H1 (cell line): Measurements from ENCODE around the gene MEN1. TPM values are rescaled to one million over a fixed set of nuclear protein-coding genes. Genes with fewer than 3 reads are reported as not detected.

Source experiments
- CTCF ChIA-PET: fragments of 300-600 bp; sonication (Branson Sonifier 250); formaldehyde crosslinking; loops from one replicate; lab custom pipeline; 2021; ENCODE audit not compliant: partially characterized antibody; lab: Charles Lee
- POLR2A ChIA-PET: fragments of 300-600 bp; sonication (Branson Sonifier 250); formaldehyde crosslinking; loops from one replicate; lab custom pipeline; 2021; ENCODE audit warnings: inconsistent platforms; ENCODE audit not compliant: partially characterized antibody; lab: Charles Lee
- DNase-seq, 2 experiments: peaks; one replicate each; pipeline versions ENCODE4 v3.0.0 to v3.0.0-alpha.2; 2010 to 2022; ENCODE audit warnings: low spot score in 2 of 2, low read depth in 1 of 2, mixed read lengths in 1 of 2
- FAIRE-seq: peaks from 2 replicates; lab custom pipeline; 2011; peaks lifted over from hg19 to GRCh38; lab: Jason Lieb, UNC
- H2AFZ ChIP-seq: 2 replicates; pipeline ENCODE4 v1.8.1; 2012; ENCODE audit warnings: low read length, inconsistent platforms
- H2AK5ac ChIP-seq: 2 replicates; pipeline ENCODE4 v1.6.1; 2013; ENCODE audit warnings: low read depth, low read length
- H2BK120ac ChIP-seq: replicated peaks from 2 replicates; pipeline ENCODE3; 2013; ENCODE audit warnings: low read depth, low read length, inconsistent platforms
- H2BK12ac ChIP-seq: 2 replicates; pipeline ENCODE4 v1.6.1; 2013; ENCODE audit warnings: low read depth, low read length
- H2BK15ac ChIP-seq: 2 replicates; pipeline ENCODE4 v1.6.1; 2013; ENCODE audit warnings: low read length
- H2BK20ac ChIP-seq: 2 replicates; pipeline ENCODE4 v1.6.1; 2013; ENCODE audit warnings: low read length
- H2BK5ac ChIP-seq: 2 replicates; pipeline ENCODE4 v1.6.1; 2013; ENCODE audit warnings: low read depth, low read length
- H3K14ac ChIP-seq: 2 replicates; pipeline ENCODE4 v1.6.1; 2013; ENCODE audit warnings: inconsistent platforms; ENCODE audit not compliant: insufficient read length
- H3K18ac ChIP-seq: 2 replicates; pipeline ENCODE4 v1.6.1; 2013; ENCODE audit warnings: low read length; ENCODE audit errors: extremely low read depth
- H3K23ac ChIP-seq: 2 replicates; pipeline ENCODE4 v1.6.1; 2013; ENCODE audit warnings: inconsistent platforms; ENCODE audit not compliant: insufficient read length
- H3K23me2 ChIP-seq: 2 replicates; pipeline ENCODE4 v1.6.1; 2013; ENCODE audit warnings: low read depth, low read length
- H3K27ac ChIP-seq: 2 replicates; pipeline ENCODE4 v1.6.1; 2011; ENCODE audit warnings: low read depth, low read length, inconsistent platforms
- H3K27me3 ChIP-seq, 4 experiments: replicated peaks in 1 of 4; 1 replicate in 1 of 4; 2 replicates in 3 of 4; pipeline versions ENCODE4 v1.6.1 to v1.8.1; 2011 to 2013; ENCODE audit warnings: low read length in 3 of 4, mild to moderate bottlenecking in 3 of 4, inconsistent platforms in 2 of 4, mixed read lengths in 2 of 4, moderate library complexity in 1 of 4; ENCODE audit not compliant: control insufficient read depth in 3 of 4, insufficient read depth in 3 of 4; ENCODE audit errors: extremely low read depth in 1 of 4
- H3K36me3 ChIP-seq, 4 experiments: 2 replicates each; pipeline versions ENCODE4 v1.6.1 to v1.8.1; 2011 to 2013; ENCODE audit warnings: mild to moderate bottlenecking in 4 of 4, low read length in 3 of 4, moderate library complexity in 2 of 4, control low read depth in 1 of 4, inconsistent platforms in 1 of 4; ENCODE audit not compliant: insufficient read depth in 4 of 4, control insufficient read depth in 2 of 4
- H3K4ac ChIP-seq: replicated peaks from 2 replicates; pipeline ENCODE3; 2013; ENCODE audit warnings: low read length, low read depth, mixed read lengths, inconsistent platforms; ENCODE audit not compliant: insufficient read length
- H3K4me1 ChIP-seq, 4 experiments: replicated peaks in 1 of 4; 1 replicate in 1 of 4; 2 replicates in 3 of 4; pipeline versions ENCODE4 v1.6.1 to v1.8.1; 2011 to 2013; ENCODE audit warnings: low read length in 3 of 4, inconsistent platforms in 2 of 4, mixed read lengths in 1 of 4; ENCODE audit not compliant: insufficient read depth in 4 of 4, control insufficient read depth in 3 of 4
- H3K4me2 ChIP-seq, 2 experiments: 2 replicates each; pipeline versions ENCODE4 v1.6.1 to v1.8.1; 2011 to 2013; ENCODE audit warnings: low read depth in 2 of 2, low read length in 2 of 2, control low read depth in 1 of 2, inconsistent platforms in 1 of 2, mild to moderate bottlenecking in 1 of 2; ENCODE audit not compliant: insufficient read depth in 1 of 2
- H3K4me3 ChIP-seq, 4 experiments: fragments of 200-600, 300-600 bp in 1 of 4; sonication (generic), shearing (Covaris generic), sonication (Bioruptor Twin) in 1 of 4; 2 replicates each; pipeline versions ENCODE4 v1.5.1 to v1.8.1; 2011 to 2016; ENCODE audit warnings: low read length in 4 of 4, low read depth in 3 of 4, control low read depth in 2 of 4, inconsistent platforms in 2 of 4, mild to moderate bottlenecking in 2 of 4, mixed read lengths in 1 of 4, moderate library complexity in 1 of 4; ENCODE audit not compliant: insufficient read depth in 2 of 4; ENCODE audit errors: extremely low read depth in 1 of 4
- H3K56ac ChIP-seq: replicated peaks from 2 replicates; pipeline ENCODE3; 2013; ENCODE audit warnings: low read depth, mild to moderate bottlenecking, mixed read lengths, low read length, inconsistent platforms; ENCODE audit not compliant: insufficient read length
- H3K79me1 ChIP-seq: 2 replicates; pipeline ENCODE4 v1.6.1; 2013; ENCODE audit warnings: low read depth, low read length, control low read depth
- H3K79me2 ChIP-seq, 2 experiments: 2 replicates each; pipeline versions ENCODE4 v1.6.1 to v1.8.1; 2012 to 2013; ENCODE audit warnings: low read length in 2 of 2, mild to moderate bottlenecking in 2 of 2, inconsistent platforms in 1 of 2; ENCODE audit not compliant: insufficient read depth in 2 of 2, control insufficient read depth in 1 of 2
- H3K9ac ChIP-seq, 4 experiments: replicated peaks in 1 of 4; 1 replicate in 1 of 4; 2 replicates in 3 of 4; pipeline versions ENCODE4 v1.6.1 to v1.8.1; 2011 to 2013; ENCODE audit warnings: low read depth in 3 of 4, low read length in 3 of 4, control low read depth in 2 of 4, mild to moderate bottlenecking in 2 of 4, moderate library complexity in 2 of 4, inconsistent platforms in 1 of 4; ENCODE audit errors: extremely low read depth in 1 of 4
- H3K9me3 ChIP-seq, 2 experiments: 2 replicates each; pipeline versions ENCODE4 v1.6.1 to v1.8.1; 2012 to 2013; ENCODE audit warnings: mild to moderate bottlenecking in 2 of 2, moderate library complexity in 2 of 2, control low read depth in 1 of 2, inconsistent platforms in 1 of 2, low read depth in 1 of 2, low read length in 1 of 2, mixed read lengths in 1 of 2; ENCODE audit not compliant: insufficient read depth in 2 of 2
- H4K20me1 ChIP-seq, 2 experiments: replicated peaks in 1 of 2; 2 replicates each; pipeline versions ENCODE3 to v1.8.1; 2011 to 2013; ENCODE audit warnings: inconsistent platforms in 2 of 2, low read length in 2 of 2, mild to moderate bottlenecking in 1 of 2; ENCODE audit not compliant: insufficient read depth in 2 of 2, control insufficient read depth in 1 of 2
- H4K5ac ChIP-seq: 2 replicates; pipeline ENCODE4 v1.6.1; 2013; ENCODE audit warnings: low read length, low read depth, mixed read lengths, inconsistent platforms; ENCODE audit not compliant: insufficient read length
- H4K8ac ChIP-seq: 2 replicates; pipeline ENCODE4 v1.8.0; 2013; ENCODE audit warnings: mild to moderate bottlenecking, moderate library complexity, low read length, inconsistent platforms; ENCODE audit not compliant: insufficient read depth; ENCODE audit errors: extremely low read depth
- H4K91ac ChIP-seq: replicated peaks from 2 replicates; pipeline ENCODE3; 2013; ENCODE audit warnings: low read length, mixed read lengths, inconsistent platforms; ENCODE audit not compliant: insufficient read length
- ATF3 ChIP-seq: IDR thresholded peaks from 2 replicates; pipeline ENCODE4 v1.6.1; 2011; ENCODE audit warnings: low read depth, mild to moderate bottlenecking, low read length; ENCODE audit not compliant: insufficient read depth
- CREB1 ChIP-seq: IDR thresholded peaks from 2 replicates; pipeline ENCODE4 v1.6.1; 2012; ENCODE audit warnings: inconsistent platforms
- CTBP2 ChIP-seq: IDR thresholded peaks from 2 replicates; pipeline ENCODE4 v1.7.0; 2011; ENCODE audit warnings: borderline replicate concordance, mild to moderate bottlenecking, moderate library complexity, mixed read lengths, low read length; ENCODE audit not compliant: insufficient read depth, insufficient read length
- NRF1 ChIP-seq: IDR thresholded peaks from 2 replicates; pipeline ENCODE4 v1.6.1; 2011; ENCODE audit warnings: mild to moderate bottlenecking, low read depth, low read length, improper control_type of control experiment
- SRF ChIP-seq: IDR thresholded peaks from 2 replicates; pipeline ENCODE4 v1.6.1; 2011; ENCODE audit warnings: mild to moderate bottlenecking, low read depth, low read length, moderate library complexity
- WGBS, 2 experiments: shearing (Covaris generic) in 1 of 2; methylation state at CpG; one replicate each; pipeline versions ENCODE4 v1.1.6 to v1.1.7; 2013 to 2015; ENCODE audit warnings: low lambda C conversion rate in 2 of 2, mixed read lengths in 2 of 2, inconsistent platforms in 1 of 2, low coverage in 1 of 2, missing lambda C conversion rate in 1 of 2; ENCODE audit not compliant: insufficient replicate concordance in 2 of 2, insufficient coverage in 1 of 2, insufficient read length in 1 of 2; ENCODE audit errors: extremely low coverage in 1 of 2, missing lambda C conversion rate in 1 of 2; 5-methylcytosine and 5-hydroxymethylcytosine counted together
- polyA plus RNA-seq, 7 experiments: library from polyadenylated mRNA; depleted of rRNA in 3 of 7; stranded (reverse) in 5 of 7; unstranded in 2 of 7; fragments of >200 nt in 5 of 7; fragments of 200-250 nt in 2 of 7; gene quantifications; 1 replicate in 5 of 7; 2 replicates in 1 of 7; 4 replicates in 1 of 7; pipeline versions ENCODE4 v1.2.1 to v1.2.3, GENCODE V29; 2011 to 2013; ENCODE audit warnings: missing spikeins in 2 of 7, mixed read lengths in 2 of 7
- total RNA-seq: library from RNA; stranded (reverse); fragmentation: NEBNext Ultra II Directional; extraction: Animal tissue kit (Norgen Biotek cat#: 25700); gene quantifications from 2 replicates; pipeline ENCODE4 v1.2.1, GENCODE V29; 2021

The MEN1 gene
- total and polyA plus RNA-seq, 2 of the 8 experiments (the other 6 are each of a cell fraction or from before 2014, with no cell fraction given): 47.2 to 56.3 TPM

- no peak overlapping the region for H3K14ac ChIP-seq
- H3K4ac ChIP-seq: no peak overlapping the region
- H3K9me3 ChIP-seq: no peaks in the 10 kb centered on the region
- H3K36me3 ChIP-seq: peaks cover 3 to 15% (median 10%) of the 10 kb centered on the region in 4 experiments; a peak in 4 of 8 replicates
- H3K4me3 ChIP-seq: no peak overlapping the region
- FAIRE-seq: no peak
- H4K20me1 ChIP-seq: peaks cover 2 to 5% of the 10 kb centered on the region in 2 experiments
- ChIA-PET CTCF (interaction anchor here (1.0 to 32.3 kb wide), 4 partner anchors 9 to 137 kb away, joined by 3 to 1058 read pairs (median 8); partner anchors contain the start of gene EHD1), POLR2A (interaction anchor here (0.6 to 1.7 kb wide), 3 partner anchors 12 to 75 kb away, joined by 3 to 4 read pairs (median 3); no protein-coding TSS in a partner anchor)
- peaks cover 0 to 3% of the 10 kb centered on the region in 2 experiments; a peak in 1 of 4 replicates for H3K79me2 ChIP-seq
- H2BK5ac ChIP-seq: no peak overlapping the region
- DNase-seq: no peak
- H3K4me1 ChIP-seq: peaks cover 0 to 26% (median 21%) of the 10 kb centered on the region in 4 experiments; a peak in 6 of 7 replicates
- H3K23ac ChIP-seq: no peak overlapping the region
- H2AK5ac ChIP-seq: no peak overlapping the region
- H3K79me1 ChIP-seq: no peaks in the 10 kb centered on the region
- no peaks in the 10 kb centered on the region for H3K27me3 ChIP-seq
- H3K27ac ChIP-seq: no peak overlapping the region
- H2BK15ac ChIP-seq: no peak overlapping the region
- no peak for TF ChIP-seq SRF
- TF ChIP-seq ATF3: no peak
- no peak for TF ChIP-seq CTBP2
- no peak for TF ChIP-seq CREB1
- TF ChIP-seq NRF1: no peak
- H2BK20ac ChIP-seq: no peak overlapping the region
- no peak overlapping the region for H3K18ac ChIP-seq
- H4K8ac ChIP-seq: no peak overlapping the region
- no peak overlapping the region for H4K5ac ChIP-seq
- H3K23me2 ChIP-seq: peaks cover 9% of the 10 kb centered on the region
- H3K56ac ChIP-seq: no peak overlapping the region
- 90% methylated on average over 13 of the region's 13 CpGs; no CpG with 5 or more reads in 1 of the 2 experiments for WGBS, 2 experiments
- H3K9ac ChIP-seq: no peak overlapping the region
- H4K91ac ChIP-seq: no peak overlapping the region
- H2BK12ac ChIP-seq: no peak overlapping the region
- no peak overlapping the region for H3K4me2 ChIP-seq
- H2AFZ ChIP-seq: no peak overlapping the region
- no peak overlapping the region for H2BK120ac ChIP-seq
Measured at GRCh38 chr11:64839335-64839734, 29.0 kb upstream of the MEN1 start.
